SU-DHL-6 (cell line): Measurements from ENCODE around the gene ACBD3.

ENCODE experiments used
- H2AFZ ChIP-seq: fragments of 200-600 bp; sonication (generic); 2 replicates; pipeline ENCODE4 v1.6.1; 2014; ENCODE audit warnings: low read depth, mild to moderate bottlenecking, moderate library complexity, mixed read lengths, antibody characterized with exemption, low read length; ENCODE audit not compliant: severe bottlenecking
- H3F3A ChIP-seq: fragments of 200-600 bp; shearing (Covaris generic); 2 replicates; pipeline ENCODE4 v1.6.0; 2016; ENCODE audit warnings: antibody characterized with exemption, mild to moderate bottlenecking; ENCODE audit not compliant: insufficient read depth
- H3K27ac ChIP-seq: fragments of 200-600 bp; sonication (generic); 2 replicates; pipeline ENCODE4 v1.5.1; 2016; ENCODE audit warnings: low read depth, mild to moderate bottlenecking, low read length, moderate library complexity, mixed read lengths
- H3K27me3 ChIP-seq: fragments of 200-600 bp; sonication (generic), shearing (Covaris generic); 2 replicates; pipeline ENCODE4 v1.6.0; 2014; ENCODE audit warnings: mild to moderate bottlenecking, low read length
- H3K36me3 ChIP-seq: fragments of 200-600 bp; sonication (generic); 2 replicates; pipeline ENCODE4 v1.6.1; 2014; ENCODE audit warnings: mild to moderate bottlenecking, low read length, mixed read lengths
- H3K4me2 ChIP-seq: fragments of 300-600, 200-600 bp; shearing (Covaris generic), sonication (generic); 2 replicates; pipeline ENCODE4 v1.6.0; 2014; ENCODE audit warnings: low read length, low read depth, mild to moderate bottlenecking; ENCODE audit not compliant: poor library complexity, severe bottlenecking
- H3K4me3 ChIP-seq: fragments of 200-600 bp; sonication (generic); 2 replicates; pipeline ENCODE4 v1.5.1; 2014; ENCODE audit warnings: antibody characterized with exemption, low read length, mild to moderate bottlenecking, mixed read lengths; ENCODE audit not compliant: insufficient read depth, poor library complexity, severe bottlenecking
- H3K79me2 ChIP-seq: fragments of 200-600 bp; sonication (generic); 2 replicates; pipeline ENCODE4 v1.6.1; 2014; ENCODE audit warnings: mild to moderate bottlenecking, low read length, moderate library complexity; ENCODE audit not compliant: insufficient read depth
- H3K9ac ChIP-seq: fragments of 200-600 bp; sonication (generic); 2 replicates; pipeline ENCODE4 v1.7.0; 2014; ENCODE audit warnings: mild to moderate bottlenecking, low read length
- H3K9me2 ChIP-seq: fragments of 200-600 bp; sonication (generic); replicated peaks from 2 replicates; pipeline ENCODE4 v1.6.1; 2014; ENCODE audit warnings: low read length; ENCODE audit not compliant: insufficient read depth
- H3K9me3 ChIP-seq: fragments of 200-600 bp; sonication (generic); 2 replicates; pipeline ENCODE4 v1.6.1; 2014; ENCODE audit warnings: low read length, mixed read lengths; ENCODE audit not compliant: insufficient read depth
- H4K20me1 ChIP-seq: fragments of 200-600 bp; sonication (generic); 2 replicates; pipeline ENCODE4 v1.6.1; 2014; ENCODE audit warnings: low read depth, mild to moderate bottlenecking, antibody characterized with exemption, low read length, moderate library complexity, mixed read lengths
- EZH2phosphoT487 ChIP-seq: fragments of 200-600 bp; sonication (generic), shearing (Covaris generic); conservative IDR thresholded peaks from 2 replicates; pipeline ENCODE4 v1.6.1; 2018; ENCODE audit warnings: mild to moderate bottlenecking, antibody characterized with exemption, low read length, moderate library complexity, mixed read lengths
- TF ChIP-seq, protein P1 (sequence below): fragments of 200-600 bp; sonication (generic); IDR thresholded peaks from one replicate; pipeline ENCODE4 v1.5.1; 2017; ENCODE audit warnings: antibody characterized with exemption, mild to moderate bottlenecking, low read length, moderate library complexity; ENCODE audit not compliant: insufficient read depth, poor library complexity, severe bottlenecking

ACBD3 gene

DNA sequence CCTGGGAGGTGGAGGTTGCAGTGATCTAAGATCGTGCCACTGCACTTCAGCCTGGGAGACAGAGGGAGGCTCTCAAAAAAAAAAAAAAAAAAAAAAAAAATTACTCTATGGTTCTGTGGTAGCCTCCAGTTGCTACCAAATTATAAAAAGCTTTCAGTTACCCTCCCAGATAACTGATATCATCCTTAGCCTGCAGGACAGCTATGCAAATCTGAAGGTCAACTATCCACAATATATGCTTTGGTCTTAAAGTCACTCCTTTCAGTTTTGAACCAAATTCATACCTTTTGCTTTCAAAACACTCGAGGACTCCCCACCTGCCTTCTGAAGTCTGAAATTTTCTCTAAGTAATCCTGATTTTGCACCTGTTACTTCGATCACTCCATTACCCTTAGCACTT is 40.1 kb upstream of the ACBD3 start:
- H2AFZ ChIP-seq: no peak overlapping the region
- no peaks in the 10 kb centered on the region for H3K9me2 ChIP-seq
- H3K27ac ChIP-seq: no peak overlapping the region
- no peak overlapping the region for H3K4me3 ChIP-seq
- H3K36me3 ChIP-seq: peaks cover 5% of the 10 kb centered on the region; the same call in 1 of the 2 replicates
- TF ChIP-seq EZH2phosphoT487: no peak
- H4K20me1 ChIP-seq: no peaks in the 10 kb centered on the region
- H3K79me2 ChIP-seq: no peaks in the 10 kb centered on the region
- no peak overlapping the region for H3K4me2 ChIP-seq
- peaks cover 12% of the 10 kb centered on the region for H3F3A ChIP-seq
- no peaks in the 10 kb centered on the region for H3K9me3 ChIP-seq
- H3K9ac ChIP-seq: no peak overlapping the region
- H3K27me3 ChIP-seq: no peaks in the 10 kb centered on the region

DNA sequence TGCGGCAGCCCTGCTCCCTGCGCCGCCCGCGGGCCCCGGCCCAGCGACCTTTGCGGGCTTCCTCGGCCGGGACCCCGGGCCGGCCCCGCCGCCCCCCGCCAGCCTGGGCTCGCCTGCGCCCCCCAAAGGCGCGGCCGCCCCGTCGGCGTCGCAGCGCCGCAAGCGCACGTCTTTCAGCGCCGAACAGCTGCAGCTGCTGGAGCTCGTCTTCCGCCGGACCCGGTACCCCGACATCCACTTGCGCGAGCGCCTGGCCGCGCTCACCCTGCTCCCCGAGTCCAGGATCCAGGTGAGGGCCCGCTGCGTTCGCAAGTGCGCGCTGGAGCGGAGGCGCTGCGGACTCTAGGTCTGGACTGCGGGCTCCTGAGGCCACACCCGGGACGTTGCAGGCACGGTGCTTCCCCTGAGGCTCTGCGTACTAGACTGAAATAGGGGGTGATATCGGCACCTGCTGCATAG is 37.3 kb upstream of the ACBD3 start:
- H3K9me3 ChIP-seq: no peaks in the 10 kb centered on the region
- H3K27me3 ChIP-seq: no peaks in the 10 kb centered on the region
- peak overlapping the region; percentile 63 for H3K4me2 ChIP-seq
- no peaks in the 10 kb centered on the region for H3K79me2 ChIP-seq
- peaks cover 15% of the 10 kb centered on the region for H3F3A ChIP-seq
- TF ChIP-seq, protein P1, sequence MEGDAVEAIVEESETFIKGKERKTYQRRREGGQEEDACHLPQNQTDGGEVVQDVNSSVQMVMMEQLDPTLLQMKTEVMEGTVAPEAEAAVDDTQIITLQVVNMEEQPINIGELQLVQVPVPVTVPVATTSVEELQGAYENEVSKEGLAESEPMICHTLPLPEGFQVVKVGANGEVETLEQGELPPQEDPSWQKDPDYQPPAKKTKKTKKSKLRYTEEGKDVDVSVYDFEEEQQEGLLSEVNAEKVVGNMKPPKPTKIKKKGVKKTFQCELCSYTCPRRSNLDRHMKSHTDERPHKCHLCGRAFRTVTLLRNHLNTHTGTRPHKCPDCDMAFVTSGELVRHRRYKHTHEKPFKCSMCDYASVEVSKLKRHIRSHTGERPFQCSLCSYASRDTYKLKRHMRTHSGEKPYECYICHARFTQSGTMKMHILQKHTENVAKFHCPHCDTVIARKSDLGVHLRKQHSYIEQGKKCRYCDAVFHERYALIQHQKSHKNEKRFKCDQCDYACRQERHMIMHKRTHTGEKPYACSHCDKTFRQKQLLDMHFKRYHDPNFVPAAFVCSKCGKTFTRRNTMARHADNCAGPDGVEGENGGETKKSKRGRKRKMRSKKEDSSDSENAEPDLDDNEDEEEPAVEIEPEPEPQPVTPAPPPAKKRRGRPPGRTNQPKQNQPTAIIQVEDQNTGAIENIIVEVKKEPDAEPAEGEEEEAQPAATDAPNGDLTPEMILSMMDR: no peak
- no peak for TF ChIP-seq EZH2phosphoT487
- H3K9me2 ChIP-seq: no peaks in the 10 kb centered on the region
- no peaks in the 10 kb centered on the region for H3K36me3 ChIP-seq
- peak overlapping the region; percentile 45 for H3K4me3 ChIP-seq
- H2AFZ ChIP-seq: peak overlapping the region; percentile 58
- H3K9ac ChIP-seq: peak overlapping the region; percentile 41
- H4K20me1 ChIP-seq: no peaks in the 10 kb centered on the region
- no peak overlapping the region for H3K27ac ChIP-seq

DNA sequence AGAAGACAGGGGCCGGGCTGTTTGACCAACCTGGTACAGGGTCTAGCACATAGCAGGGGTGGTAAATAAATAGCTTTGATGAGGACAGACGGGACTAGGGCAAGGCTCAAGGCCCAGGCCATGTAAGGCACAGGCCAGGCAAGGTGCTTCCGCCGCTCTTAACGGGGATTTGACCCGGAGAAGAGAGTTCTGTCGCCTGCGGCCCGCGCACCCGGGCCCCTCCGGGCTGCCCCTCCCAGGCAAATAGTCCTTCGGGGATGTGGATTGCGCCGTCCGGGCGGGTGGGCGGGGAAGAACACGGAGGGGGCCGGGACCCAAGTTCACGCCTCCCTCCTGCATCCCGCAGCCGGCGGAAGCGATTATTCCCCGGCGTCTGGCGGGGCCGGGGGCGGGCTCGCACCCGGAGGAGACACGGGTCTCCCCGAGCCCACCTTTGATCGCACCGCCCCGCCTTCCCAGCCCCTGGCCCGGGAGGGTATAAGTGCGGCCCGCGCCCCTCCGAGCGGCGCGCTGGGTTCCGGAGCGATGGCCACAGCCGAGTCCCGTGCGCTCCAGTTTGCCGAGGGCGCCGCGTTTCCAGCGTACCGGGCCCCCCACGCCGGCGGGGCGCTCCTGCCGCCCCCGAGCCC is 36.7 kb upstream of the ACBD3 start, which contains the start of gene MIXL1:
TSS of gene MIXL1 (plus strand) at position 508 of the 629 bp plus-strand sequence. CDS start at position 526, 18 bp downstream.
- Histone ChIP-seq H3K4me3 (peak within 1 kb of the TSS; percentile 45), H3K27ac (no peak within 1 kb of the TSS), H2AFZ (peak within 1 kb of the TSS; percentile 58), H3K9me3 (no peaks in the 10 kb centered on the region), H3K9me2 (no peaks in the 10 kb centered on the region), H3K36me3 (no peaks in the 10 kb centered on the region), H3K9ac (peak within 1 kb of the TSS; percentile 41), H3F3A (peaks cover 15% of the 10 kb centered on the region), H3K27me3 (no peaks in the 10 kb centered on the region), H3K4me2 (peak within 1 kb of the TSS; percentile 63), H3K79me2 (no peaks in the 10 kb centered on the region), H4K20me1 (no peaks in the 10 kb centered on the region)
- TF ChIP-seq, protein P1: no peak
- no peak for TF ChIP-seq EZH2phosphoT487

DNA sequence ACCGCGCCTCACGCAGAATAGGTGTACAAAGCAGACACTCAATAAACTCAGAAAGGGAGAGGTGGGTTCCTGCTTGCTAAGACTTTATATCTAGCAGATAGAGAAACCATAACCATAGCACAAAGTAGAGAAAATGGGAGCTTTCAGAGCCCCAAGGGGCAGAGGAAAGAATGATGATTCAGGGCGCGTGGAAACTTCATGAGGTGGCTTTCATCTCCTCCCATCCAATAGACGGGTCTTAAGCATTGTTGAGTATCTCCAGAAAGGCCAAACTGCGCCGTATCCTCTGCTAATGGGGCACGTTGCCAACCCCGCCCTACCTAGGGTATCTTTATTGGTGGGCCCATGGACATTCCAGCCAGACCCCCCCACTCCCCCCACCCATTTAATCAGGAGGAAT is 36.1 kb upstream of the ACBD3 start:
- Histone ChIP-seq H3K36me3 (no peaks in the 10 kb centered on the region), H3K4me2 (no peak overlapping the region), H3K79me2 (no peaks in the 10 kb centered on the region), H3K9me3 (no peaks in the 10 kb centered on the region), H3K9me2 (no peaks in the 10 kb centered on the region), H3K27ac (no peak overlapping the region), H3K4me3 (no peak overlapping the region), H4K20me1 (no peaks in the 10 kb centered on the region), H3K27me3 (no peaks in the 10 kb centered on the region), H3K9ac (no peak overlapping the region), H2AFZ (no peak overlapping the region), H3F3A (peaks cover 15% of the 10 kb centered on the region)
- TF ChIP-seq, protein P1: no peak
- no peak for TF ChIP-seq EZH2phosphoT487
